ENCODE results near the gene DPP10.

DNA sequence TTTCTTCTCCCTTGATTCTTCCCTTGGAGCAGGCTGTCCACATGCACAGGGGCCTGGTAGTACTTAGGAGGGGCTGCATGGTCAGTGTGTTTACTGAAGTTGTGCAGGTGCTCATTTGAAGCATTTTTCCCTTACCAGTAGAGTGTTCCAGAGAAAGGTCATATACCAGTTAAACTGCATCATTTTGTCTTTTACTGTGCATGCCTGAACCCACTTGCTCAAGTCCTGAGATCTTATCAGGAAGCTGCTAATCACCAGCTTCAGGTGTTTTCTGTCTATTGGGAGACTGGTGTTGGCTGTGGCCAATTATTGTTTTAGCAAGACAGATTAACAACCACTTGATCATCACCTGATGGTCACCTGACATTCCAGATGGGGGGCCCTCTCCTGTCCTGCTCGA is 676.6 kb downstream of the DPP10 start:
- TF ChIP-seq, protein P1, sequence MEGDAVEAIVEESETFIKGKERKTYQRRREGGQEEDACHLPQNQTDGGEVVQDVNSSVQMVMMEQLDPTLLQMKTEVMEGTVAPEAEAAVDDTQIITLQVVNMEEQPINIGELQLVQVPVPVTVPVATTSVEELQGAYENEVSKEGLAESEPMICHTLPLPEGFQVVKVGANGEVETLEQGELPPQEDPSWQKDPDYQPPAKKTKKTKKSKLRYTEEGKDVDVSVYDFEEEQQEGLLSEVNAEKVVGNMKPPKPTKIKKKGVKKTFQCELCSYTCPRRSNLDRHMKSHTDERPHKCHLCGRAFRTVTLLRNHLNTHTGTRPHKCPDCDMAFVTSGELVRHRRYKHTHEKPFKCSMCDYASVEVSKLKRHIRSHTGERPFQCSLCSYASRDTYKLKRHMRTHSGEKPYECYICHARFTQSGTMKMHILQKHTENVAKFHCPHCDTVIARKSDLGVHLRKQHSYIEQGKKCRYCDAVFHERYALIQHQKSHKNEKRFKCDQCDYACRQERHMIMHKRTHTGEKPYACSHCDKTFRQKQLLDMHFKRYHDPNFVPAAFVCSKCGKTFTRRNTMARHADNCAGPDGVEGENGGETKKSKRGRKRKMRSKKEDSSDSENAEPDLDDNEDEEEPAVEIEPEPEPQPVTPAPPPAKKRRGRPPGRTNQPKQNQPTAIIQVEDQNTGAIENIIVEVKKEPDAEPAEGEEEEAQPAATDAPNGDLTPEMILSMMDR (IDR thresholded peaks at IDR 0.05; ENCODE audit: low read length), result no peak
- no peak for TF ChIP-seq EZH2 (IDR thresholded peaks at IDR 0.05; ENCODE audit: borderline replicate concordance, low read length)

Data from OCI-LY1 (cell line).